BJ (cell line): ENCODE data around the gene GAR1. TPM values are rescaled to one million over a fixed set of nuclear protein-coding genes. Genes with fewer than 3 reads are reported as not detected.
A peak's percentile ranks its signal among the peaks of the same experiment; 100 is the strongest.

Experiments
- CTCF ChIA-PET: fragments of 350-600 bp; formaldehyde crosslinking; extraction: SDS; loops from one replicate; lab custom pipeline; 2021; ENCODE audit warnings: antibody characterized with exemption, inconsistent platforms; lab: Yijun Ruan, JAX
- POLR2A ChIA-PET: fragments of 300-600 bp; sonication (Branson Sonifier 250); formaldehyde crosslinking; extraction: SDS; loops from one replicate; lab custom pipeline; 2021; ENCODE audit warnings: antibody characterized with exemption; lab: Charles Lee
- DNase-seq: peaks from one replicate; pipeline ENCODE4 v3.0.0-alpha.2; 2011; ENCODE audit warnings: low read depth
- H3K27me3 ChIP-seq: 2 replicates; pipeline ENCODE4 v1.6.0; 2011; ENCODE audit warnings: low read length; ENCODE audit not compliant: control insufficient read depth, insufficient read depth
- H3K36me3 ChIP-seq: 2 replicates; pipeline ENCODE4 v1.5.1; 2011; ENCODE audit warnings: low read length; ENCODE audit not compliant: control insufficient read depth, insufficient read depth
- H3K4me3 ChIP-seq: 2 replicates; pipeline ENCODE4 v1.5.1; 2011; ENCODE audit warnings: low read depth, mild to moderate bottlenecking, control low read depth, low read length
- polyA plus RNA-seq: library from polyadenylated mRNA; depleted of rRNA; stranded (reverse); fragments of >200 nt; gene quantifications from 2 replicates; pipeline ENCODE4 v1.2.3, GENCODE V29; 2011
- TF ChIP-seq, protein P1 (sequence below): IDR thresholded peaks from 2 replicates; pipeline ENCODE4 v1.5.1; 2011; ENCODE audit warnings: low read depth, mild to moderate bottlenecking, control low read depth, inconsistent platforms, low read length, moderate library complexity; ENCODE audit not compliant: insufficient read depth

Gene GAR1
- polyA plus RNA-seq, 1 experiment = 5.8 TPM

DNA sequence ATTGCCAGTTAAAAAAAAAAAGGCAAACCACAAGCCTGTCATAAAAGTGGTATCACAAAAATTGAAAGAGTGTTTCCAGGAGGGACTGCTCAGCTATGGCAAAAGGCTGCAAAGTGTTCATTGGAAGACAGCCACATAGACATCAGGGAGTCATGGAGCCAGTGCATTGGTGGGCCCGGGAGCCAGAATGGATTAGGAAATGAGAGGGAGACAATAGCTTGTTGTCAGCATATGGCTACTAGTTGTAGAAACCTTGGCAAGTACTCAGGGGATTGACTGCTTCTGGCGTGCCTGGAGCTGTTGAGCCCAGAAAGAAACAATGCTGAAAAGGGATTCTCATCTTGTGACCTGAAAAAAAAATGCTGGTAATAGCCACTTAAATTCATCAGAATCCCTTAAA is 5.0 kb downstream of the GAR1 start:
- POLR2A ChIA-PET = no interaction called here
- TF ChIP-seq, protein P1, sequence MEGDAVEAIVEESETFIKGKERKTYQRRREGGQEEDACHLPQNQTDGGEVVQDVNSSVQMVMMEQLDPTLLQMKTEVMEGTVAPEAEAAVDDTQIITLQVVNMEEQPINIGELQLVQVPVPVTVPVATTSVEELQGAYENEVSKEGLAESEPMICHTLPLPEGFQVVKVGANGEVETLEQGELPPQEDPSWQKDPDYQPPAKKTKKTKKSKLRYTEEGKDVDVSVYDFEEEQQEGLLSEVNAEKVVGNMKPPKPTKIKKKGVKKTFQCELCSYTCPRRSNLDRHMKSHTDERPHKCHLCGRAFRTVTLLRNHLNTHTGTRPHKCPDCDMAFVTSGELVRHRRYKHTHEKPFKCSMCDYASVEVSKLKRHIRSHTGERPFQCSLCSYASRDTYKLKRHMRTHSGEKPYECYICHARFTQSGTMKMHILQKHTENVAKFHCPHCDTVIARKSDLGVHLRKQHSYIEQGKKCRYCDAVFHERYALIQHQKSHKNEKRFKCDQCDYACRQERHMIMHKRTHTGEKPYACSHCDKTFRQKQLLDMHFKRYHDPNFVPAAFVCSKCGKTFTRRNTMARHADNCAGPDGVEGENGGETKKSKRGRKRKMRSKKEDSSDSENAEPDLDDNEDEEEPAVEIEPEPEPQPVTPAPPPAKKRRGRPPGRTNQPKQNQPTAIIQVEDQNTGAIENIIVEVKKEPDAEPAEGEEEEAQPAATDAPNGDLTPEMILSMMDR = no peak
- DNase-seq = no peak
- Histone ChIP-seq H3K4me3 (no peak overlapping the region), H3K27me3 (no peaks in the 10 kb centered on the region), H3K36me3 (peaks cover 2% of the 10 kb centered on the region)
- CTCF ChIA-PET = interaction anchor here (1.4 to 1.6 kb wide), 2 partner anchors 9 to 387 kb away, joined by 3 to 4 read pairs; partner anchors contain the start of gene SEC24B

DNA sequence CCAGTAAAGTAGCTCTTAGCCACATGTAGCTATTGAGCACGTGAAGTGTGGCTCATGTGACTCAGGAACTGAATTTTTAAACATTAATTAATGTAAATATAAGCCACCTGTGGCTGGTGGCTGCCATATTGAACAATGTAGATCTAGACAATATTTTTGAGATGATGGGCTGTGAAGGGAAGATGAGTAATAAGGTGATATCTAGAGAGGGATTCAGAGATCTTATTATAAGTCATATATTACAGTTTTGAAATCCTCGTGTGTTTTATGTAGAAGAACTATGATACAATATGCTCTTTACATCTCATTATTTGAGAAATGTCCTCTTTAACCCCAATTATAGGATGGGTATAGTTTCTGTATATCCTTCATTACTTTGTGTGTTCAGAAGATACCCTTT is 5.6 kb downstream of the GAR1 start:
- H3K36me3 ChIP-seq = peaks cover 2% of the 10 kb centered on the region
- H3K27me3 ChIP-seq = no peaks in the 10 kb centered on the region
- POLR2A ChIA-PET = no interaction called here
- DNase-seq = no peak
- CTCF ChIA-PET = interaction anchor here (1.4 kb wide), 1 partner anchor 388 kb away, joined by 4 read pairs; the partner anchor contains the start of gene SEC24B
- TF ChIP-seq, protein P1 = no peak
- H3K4me3 ChIP-seq = no peak overlapping the region

DNA sequence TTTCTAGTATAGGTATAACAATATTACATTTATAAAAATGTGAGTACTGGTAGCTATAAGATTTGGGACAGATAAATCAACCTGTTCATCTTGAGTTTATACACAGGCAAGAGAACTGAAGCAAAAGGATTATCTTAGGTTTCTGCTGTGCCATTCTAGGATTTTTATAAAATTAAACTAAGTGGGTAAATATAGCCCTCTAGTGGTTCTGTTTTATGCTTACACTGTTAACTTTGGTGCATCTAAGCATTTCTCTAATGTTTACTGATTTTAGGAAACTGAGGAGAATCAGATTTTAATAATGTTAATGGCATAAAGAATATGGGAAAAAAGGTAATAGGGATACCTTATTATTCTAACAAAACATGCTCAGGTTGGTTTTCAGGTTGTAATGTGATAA is 11.2 kb downstream of the GAR1 start:
- no peaks in the 10 kb centered on the region for H3K27me3 ChIP-seq
- ChIA-PET POLR2A (no interaction called here), CTCF (interaction anchor here (0.9 to 3.6 kb wide), 5 partner anchors 10 to 405 kb away, joined by 3 to 14 read pairs (median 4); partner anchors contain the start of gene SEC24B)
- H3K4me3 ChIP-seq = no peak overlapping the region
- DNase-seq = no peak
- H3K36me3 ChIP-seq = peaks cover 2% of the 10 kb centered on the region; the same call in 1 of the 2 replicates
- TF ChIP-seq, protein P1 = peak; percentile 60

DNA sequence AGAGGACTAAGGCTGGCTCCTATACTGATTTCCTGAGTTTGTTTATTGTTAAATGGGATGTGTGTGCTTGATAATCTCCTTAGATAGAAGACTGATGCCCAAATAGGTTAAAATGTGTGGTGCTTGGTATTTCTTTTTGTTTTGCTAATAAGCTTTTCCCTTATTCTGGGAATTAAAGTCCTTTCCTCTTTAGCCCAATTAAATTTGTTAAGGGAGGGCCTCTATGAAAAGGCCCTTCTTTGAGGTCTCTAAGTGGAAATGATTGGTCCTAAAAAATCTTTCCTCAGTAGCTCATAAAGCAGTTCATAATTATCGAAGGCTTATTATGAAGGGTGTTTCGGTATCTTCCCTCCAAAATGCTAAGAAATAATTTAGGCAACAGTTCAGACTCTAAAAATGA is 12.1 kb downstream of the GAR1 start, which contains the start of gene RRH:
Gene RRH (plus strand): TSS at position 301 of the 400 bp plus-strand sequence. CDS start 56 bp downstream, at position 357.
- DNase-seq = no peak
- ChIA-PET POLR2A (no interaction called here), CTCF (interaction anchor here (0.6 to 3.6 kb wide), 5 partner anchors 11 to 400 kb away, joined by 3 to 14 read pairs (median 4); partner anchors contain the start of gene SEC24B)
- TF ChIP-seq, protein P1 = no peak
- Histone ChIP-seq H3K4me3 (no peak within 1 kb of the TSS), H3K36me3 (peaks cover 2% of the 10 kb centered on the region; the same call in 1 of the 2 replicates), H3K27me3 (no peaks in the 10 kb centered on the region)

DNA sequence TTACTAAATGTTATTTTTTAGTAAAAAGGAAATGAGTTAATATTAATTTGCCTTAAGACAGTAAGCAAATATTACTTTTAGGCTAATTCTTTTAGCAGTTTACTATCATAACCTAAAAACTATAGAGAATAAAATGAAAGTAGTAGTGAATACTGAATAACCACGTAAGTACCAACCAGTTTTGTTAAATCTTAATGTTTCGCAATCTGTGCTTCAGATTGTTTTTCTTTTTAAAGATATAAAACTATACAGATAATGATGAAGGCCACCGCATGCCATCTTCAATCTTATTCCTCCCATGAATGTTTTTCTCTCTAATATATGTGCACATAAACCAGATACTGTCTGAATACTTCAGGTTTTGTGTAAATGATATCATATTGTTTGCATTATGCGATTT is 18.2 kb downstream of the GAR1 start:
- POLR2A ChIA-PET = no interaction called here
- TF ChIP-seq, protein P1 = no peak
- no peaks in the 10 kb centered on the region for H3K36me3 ChIP-seq
- CTCF ChIA-PET = no interaction called here
- no peak overlapping the region for H3K4me3 ChIP-seq
- no peak for DNase-seq
- H3K27me3 ChIP-seq = no peaks in the 10 kb centered on the region
